Heart left ventricle (tissue), 16 donors: ENCODE results near the gene TMEM101. TPM values are rescaled to one million over a fixed set of nuclear protein-coding genes. Genes with fewer than 3 reads are reported as not detected.

Experiments
- ATAC-seq, 4 donors: fragments of 200-7000 bp; cut with Tn5 transposase; one replicate each; pipeline ENCODE4 v1.9.1; 2020 to 2022; ENCODE audit warnings: moderate library complexity in 4 of 4, mild to moderate bottlenecking in 3 of 4, moderate number of reproducible peaks in 1 of 4
- DNase-seq, 5 donors: peaks; one replicate each; pipeline ENCODE4 v3.0.0-alpha.2; 2020
- H3K27ac ChIP-seq, 12 donors: fragments of 200-600 bp; sonication (generic) in 4 of 12; one replicate each; pipeline versions ENCODE4 v1.5.0 to v1.8.0; 2016 to 2022; ENCODE audit warnings: mild to moderate bottlenecking in 2 of 12
- H3K27me3 ChIP-seq, 9 donors: fragments of 200-600 bp; sonication (generic) in 2 of 9; one replicate each; pipeline versions ENCODE4 v1.5.1 to v1.8.0; 2016 to 2022; ENCODE audit warnings: mild to moderate bottlenecking in 3 of 9
- H3K36me3 ChIP-seq, 9 donors: fragments of 200-600 bp; sonication (generic) in 2 of 9; one replicate each; pipeline versions ENCODE4 v1.5.0 to v1.8.0; 2018 to 2022; ENCODE audit warnings: mild to moderate bottlenecking in 2 of 9
- H3K4me1 ChIP-seq, 12 donors: fragments of 200-600 bp; sonication (generic) in 4 of 12; one replicate each; pipeline versions ENCODE4 v1.5.0 to v1.8.0; 2016 to 2022; ENCODE audit warnings: mild to moderate bottlenecking in 3 of 12
- H3K4me3 ChIP-seq, 12 donors: fragments of 200-600 bp; sonication (generic) in 4 of 12; one replicate each; pipeline versions ENCODE4 v1.5.0 to v1.8.0; 2017 to 2022; ENCODE audit warnings: mild to moderate bottlenecking in 9 of 12, moderate library complexity in 4 of 12
- H3K9me3 ChIP-seq, 12 donors: fragments of 200-600 bp; sonication (generic) in 4 of 12; one replicate each; pipeline versions ENCODE4 v1.5.0 to v1.8.0; 2016 to 2022; ENCODE audit warnings: mild to moderate bottlenecking in 1 of 12
- CTCF ChIP-seq, 12 donors: fragments of 200-600 bp; sonication (generic) in 4 of 12; IDR thresholded peaks; one replicate each; pipeline versions ENCODE4 v1.5.0 to v1.8.0; 2018 to 2022; ENCODE audit warnings: antibody characterized with exemption in 12 of 12, mild to moderate bottlenecking in 5 of 12
- POLR2A ChIP-seq, 2 donors: fragments of 450-650 bp; IDR thresholded peaks; one replicate each; pipeline ENCODE4 v1.6.1; 2017; ENCODE audit warnings: antibody characterized with exemption in 2 of 2, mild to moderate bottlenecking in 2 of 2, moderate library complexity in 2 of 2
- WGBS, 4 donors: extraction: QIAGEN DNeasy Blood & Tissue Kit in 2 of 4; methylation state at CpG; one replicate each; pipeline versions ENCODE4 v1.1.5 to v1.1.7; 2013 to 2018; 5-methylcytosine and 5-hydroxymethylcytosine counted together
- intact Hi-C, 10 donors: fragments of 100-400 bp; cut with DNase I; formaldehyde crosslinking; loops; one replicate each; pipeline versions ENCODE4 v1.11.1 to v1.14.2; 2022
- polyA plus RNA-seq, 2 donors: library from polyadenylated mRNA; stranded (reverse); fragments of 200-250 nt; gene quantifications; one replicate each; pipeline ENCODE4 v1.2.3, GENCODE V29; 2013
- total RNA-seq, 9 donors: library from RNA; depleted of rRNA in 2 of 9; stranded (reverse); fragments of >200 nt in 2 of 9; fragmentation: NEBNext Ultra II Directional in 3 of 9; extraction: Animal tissue kit (Norgen Biotek cat#: 25700) in 3 of 9; gene quantifications; one replicate each; pipeline versions ENCODE4 v1.1.0 to v1.2.4, GENCODE V29; 2016 to 2023
- donor health status: ischemic (EF 13 %, LVEDD 7.1; RV severe dilation, severe dysfunction).
- donor health status: healthy with polysubstance abuse.
- donor health status: DM: no; HTN: yes; CAD: no.
- donor health status: DM: no; HTN: no; CAD: no.
- donor health status: ischemic (EF 25% LVEDD 6.9; RV normal size, moderate dysfunction).
- donor health status: ischemic (EF 25% LVEDD 5.7; RV mildly dilated, moderate dysfunction).
- donor health status: healthy.
- donor health status: DM: yes; HTN: yes; CAD: no.
- donor health status: ischemic (EF 35%, LVEDD 5.7; RV mildly dilated, moderate dysfunction).
- donor health status: nonischemic (EF 11% LVEDD 7.7; RV severe dilation, severe dysfunction).
- donor health status: DM: yes; HTN: yes; CAD: no.
- donor health status: PGD.
- donor health status: ischemic (EF 29% LVEDD 5.4; RV normal size, mild dysfunction).
- donor health status: nonischemic (EF 23%, LVEDD 6.1; RV moderate dilation, normal function).

Gene TMEM101
- total and polyA plus RNA-seq, 11 donors = 13.4 to 31.1 (median 19.3) TPM

DNA sequence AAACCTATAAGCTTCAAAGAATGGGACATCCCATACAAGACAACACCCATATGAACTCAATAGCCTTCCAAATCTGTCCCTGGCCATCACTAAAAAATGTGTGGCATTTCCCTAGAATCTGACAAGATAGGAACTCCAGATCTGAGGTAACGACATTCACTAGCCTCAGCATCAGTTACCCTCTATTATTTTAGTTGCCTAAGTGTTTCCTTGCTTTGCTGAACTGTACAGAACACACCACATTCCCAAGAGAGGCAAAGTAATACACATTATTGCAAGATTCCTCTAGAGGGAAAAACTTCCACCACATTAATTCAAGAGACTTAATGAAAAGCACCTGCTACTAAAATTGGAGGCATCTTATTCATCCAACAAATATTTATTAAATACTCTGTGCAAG is 46.7 kb upstream of the TMEM101 start:
- Histone ChIP-seq H3K36me3 (peaks cover 0 to 66% (median 46%) of the 10 kb centered on the region in 9 donors), H3K4me3 (no peak overlapping the region), H3K27me3 (no peaks in the 10 kb centered on the region), H3K9me3 (no peaks in the 10 kb centered on the region), H3K4me1 (peaks cover 0 to 36% (median 23%) of the 10 kb centered on the region in 12 donors), H3K27ac (no peak overlapping the region)
- intact Hi-C loops = loop anchor here in 1 of 10 donors (10.0 kb wide), 1 partner anchor 123 kb away; the partner anchor contains the start of gene TMUB2
- ATAC-seq (no peak), DNase-seq (no peak)
- 38 to 54% (median 48%) methylated on average over 1 of the region's 1 CpG for WGBS, 4 donors
- TF ChIP-seq POLR2A (IDR thresholded peaks at IDR 0.05) (no peak), CTCF (IDR thresholded peaks at IDR 0.05) (no peak)

- DNase-seq (peak in 1 of 5 donors; percentile 19), ATAC-seq (no peak)
- H3K4me3 ChIP-seq = no peak overlapping the region
- WGBS, 4 donors = 60 to 70% (median 65%) methylated on average over 14 of the region's 14 CpGs
- intact Hi-C loops = no loop called here
- H3K36me3 ChIP-seq = peaks cover 0 to 78% (median 46%) of the 10 kb centered on the region in 9 donors
- no peak overlapping the region for H3K27ac ChIP-seq
- TF ChIP-seq POLR2A (IDR thresholded peaks at IDR 0.05) = no peak
- TF ChIP-seq CTCF (IDR thresholded peaks at IDR 0.05) = no peak
- no peaks in the 10 kb centered on the region for H3K27me3 ChIP-seq
- peaks cover 0 to 29% (median 16%) of the 10 kb centered on the region in 12 donors for H3K4me1 ChIP-seq
- no peaks in the 10 kb centered on the region for H3K9me3 ChIP-seq
These were observed 44.5 kb upstream of the TMEM101 start for GRCh38 chr17:44059101-44059892.

GRCh38 chr17:44053125-44053872 is 38.5 kb upstream of the TMEM101 start:
- TF ChIP-seq POLR2A (IDR thresholded peaks at IDR 0.05) (no peak), CTCF (IDR thresholded peaks at IDR 0.05) (no peak)
- peaks cover 0 to 81% (median 50%) of the 10 kb centered on the region in 9 donors for H3K36me3 ChIP-seq
- H3K9me3 ChIP-seq = no peaks in the 10 kb centered on the region
- H3K27me3 ChIP-seq = no peaks in the 10 kb centered on the region
- no peak overlapping the region for H3K4me3 ChIP-seq
- intact Hi-C loops = no loop called here
- peak in 2 of 5 donors; percentile 32 to 45 for DNase-seq
- peak; percentile 78 to 93 (median 86) for ATAC-seq
- WGBS, 4 donors = 35 to 48% (median 39%) methylated on average over 3 of the region's 3 CpGs
- H3K4me1 ChIP-seq = peaks cover 0 to 24% (median 11%) of the 10 kb centered on the region in 12 donors
- peak overlapping the region in 9 of 12 donors; percentile 6 to 67 (median 51) for H3K27ac ChIP-seq
